ENCODE measurements around the gene GRM2. TPM values are rescaled to one million over a fixed set of nuclear protein-coding genes. Genes with fewer than 3 reads are reported as not detected.
A peak's percentile ranks its signal among the peaks of the same experiment; 100 is the strongest.

GRM2 gene
- total and polyA plus RNA-seq, 8 donors: 0.09 to 0.51 (median 0.21) TPM

GRCh38 chr3:51712963-51713362, 6.1 kb downstream of the GRM2 start:
- ATAC-seq: no peak
- TF ChIP-seq CTCF (IDR thresholded peaks at IDR 0.05): no peak
- no peak for FAIRE-seq
- H3K4me1 ChIP-seq: no peaks in the 10 kb centered on the region
- intact Hi-C loops (cut with DNase I): loop anchor here in 1 of 3 donors (10.0 kb wide), 1 partner anchor 92 kb away; no protein-coding TSS in a partner anchor
- no peaks in the 10 kb centered on the region for H3K9me3 ChIP-seq
- DNase-seq: peak in 1 of 6 donors; percentile 39
- H3K27me3 ChIP-seq: no peaks in the 10 kb centered on the region
- H3K27ac ChIP-seq: no peak overlapping the region
- WGBS, 2 donors: 89 to 95% methylated on average over 19 of the region's 19 CpGs
- H3K36me3 ChIP-seq: no peaks in the 10 kb centered on the region
- H3K4me3 ChIP-seq: no peak overlapping the region

GRCh38 chr3:51715231-51715976, 8.5 kb downstream of the GRM2 start:
- Histone ChIP-seq H3K9me3 (no peaks in the 10 kb centered on the region), H3K27ac (no peak overlapping the region), H3K4me3 (no peak overlapping the region), H3K4me1 (no peaks in the 10 kb centered on the region), H3K27me3 (no peaks in the 10 kb centered on the region), H3K36me3 (no peaks in the 10 kb centered on the region)
- intact Hi-C loops (cut with DNase I): loop anchor here in 1 of 3 donors (10.0 kb wide), 1 partner anchor 89 kb away; no protein-coding TSS in a partner anchor
- no peak for TF ChIP-seq CTCF (IDR thresholded peaks at IDR 0.05)
- no peak for ATAC-seq
- FAIRE-seq: no peak
- peak in 2 of 6 donors; percentile 53 to 69 for DNase-seq
- 89 to 90% methylated on average over 36 of the region's 36 CpGs for WGBS, 2 donors

- Histone ChIP-seq H3K4me3 (no peak overlapping the region), H3K9me3 (no peaks in the 10 kb centered on the region), H3K27me3 (no peaks in the 10 kb centered on the region), H3K27ac (no peak overlapping the region), H3K4me1 (no peaks in the 10 kb centered on the region), H3K36me3 (no peaks in the 10 kb centered on the region)
- intact Hi-C loops (cut with DNase I): loop anchor here in 1 of 3 donors (10.0 kb wide), 1 partner anchor 89 kb away; no protein-coding TSS in a partner anchor
- no peak for FAIRE-seq
- WGBS, 2 donors: 93 to 99% methylated on average over 8 of the region's 8 CpGs
- no peak for TF ChIP-seq CTCF (IDR thresholded peaks at IDR 0.05)
- ATAC-seq: no peak
- DNase-seq: no peak
Measured at GRCh38 chr3:51715977-51716294, 9.1 kb downstream of the GRM2 start.

GRCh38 chr3:51716805-51717204, 9.9 kb downstream of the GRM2 start:
- Histone ChIP-seq H3K9me3 (no peaks in the 10 kb centered on the region), H3K27me3 (no peaks in the 10 kb centered on the region), H3K4me3 (no peak overlapping the region), H3K36me3 (no peaks in the 10 kb centered on the region), H3K4me1 (no peaks in the 10 kb centered on the region), H3K27ac (no peak overlapping the region)
- ATAC-seq: no peak
- 83 to 84% methylated on average over 5 of the region's 5 CpGs for WGBS, 2 donors
- no peak for FAIRE-seq
- DNase-seq: peak in 2 of 6 donors; percentile 41 to 45
- intact Hi-C loops (cut with DNase I): loop anchor here in 1 of 3 donors (10.0 kb wide), 1 partner anchor 88 kb away; no protein-coding TSS in a partner anchor
- no peak for TF ChIP-seq CTCF (IDR thresholded peaks at IDR 0.05)

- FAIRE-seq: no peak
- peak in 2 of 6 donors; percentile 50 to 60 for DNase-seq
- WGBS, 2 donors: 89% methylated on average over 10 of the region's 10 CpGs
Measured at GRCh38 chr3:51717446-51717845, 10.6 kb downstream of the GRM2 start.

More at GRCh38 chr3:51717446-51717845, 10.6 kb downstream of the GRM2 start:
- TF ChIP-seq CTCF (IDR thresholded peaks at IDR 0.05): no peak
- no peaks in the 10 kb centered on the region for H3K36me3 ChIP-seq
- intact Hi-C loops (cut with DNase I): loop anchor here in 1 of 3 donors (10.0 kb wide), 1 partner anchor 87 kb away; no protein-coding TSS in a partner anchor
- no peak for ATAC-seq
- H3K4me3 ChIP-seq: no peak overlapping the region
- H3K4me1 ChIP-seq: no peaks in the 10 kb centered on the region
- no peaks in the 10 kb centered on the region for H3K27me3 ChIP-seq
- H3K27ac ChIP-seq: no peak overlapping the region
- H3K9me3 ChIP-seq: no peaks in the 10 kb centered on the region
